HG02884 (cell line): ENCODE data around the gene VOPP1.
"Not testable (repeated sequence)": the region's sequence is repeated elsewhere in the genome, so short reads cannot be mapped to it uniquely, and the experiment has no call there.

ENCODE experiments used
- ATAC-seq: cut with Tn5 transposase; IDR thresholded peaks from one replicate; pipeline ENCODE4 v1.9.1; 2021; ENCODE audit warnings: mild to moderate bottlenecking, moderate library complexity; ENCODE audit not compliant: unreplicated experiment

VOPP1 gene

GRCh38 chr7:55473932-55474331 is 98.4 kb downstream of the VOPP1 start:
- ATAC-seq = no peak

GRCh38 chr7:55472928-55473725 is 99.2 kb downstream of the VOPP1 start:
- ATAC-seq = no peak

GRCh38 chr7:55472406-55472805 is 99.9 kb downstream of the VOPP1 start:
- not testable (repeated sequence) for ATAC-seq

GRCh38 chr7:55471594-55471993 is 100.7 kb downstream of the VOPP1 start:
- not testable (repeated sequence) for ATAC-seq

- ATAC-seq = no peak
Observed at GRCh38 chr7:55470261-55470660, 102.0 kb downstream of the VOPP1 start.

GRCh38 chr7:55469721-55470120 is 102.6 kb downstream of the VOPP1 start:
- ATAC-seq = no peak

- ATAC-seq = no peak
Observed at GRCh38 chr7:55469271-55469681, 103.0 kb downstream of the VOPP1 start.

GRCh38 chr7:55468495-55468894 is 103.8 kb downstream of the VOPP1 start:
- no peak for ATAC-seq

GRCh38 chr7:55467047-55467593 is 105.2 kb downstream of the VOPP1 start:
- ATAC-seq = no peak

GRCh38 chr7:55465691-55466090 is 106.6 kb downstream of the VOPP1 start:
- ATAC-seq = no peak

GRCh38 chr7:55464422-55464821 is 107.9 kb downstream of the VOPP1 start:
- ATAC-seq = no peak

- ATAC-seq = no peak
Observed at GRCh38 chr7:55463686-55464262, 108.5 kb downstream of the VOPP1 start.

GRCh38 chr7:55458351-55458750 is 114.0 kb downstream of the VOPP1 start:
- ATAC-seq = no peak

- ATAC-seq = no peak
Observed at GRCh38 chr7:55457801-55458200, 114.5 kb downstream of the VOPP1 start.

GRCh38 chr7:55452971-55453370 is 119.3 kb downstream of the VOPP1 start:
- ATAC-seq = no peak

GRCh38 chr7:55449992-55450535 is 122.2 kb downstream of the VOPP1 start:
- no peak for ATAC-seq

- ATAC-seq = no peak
Observed at GRCh38 chr7:55449205-55449991, 122.9 kb downstream of the VOPP1 start.

GRCh38 chr7:55448526-55448925 is 123.8 kb downstream of the VOPP1 start:
- no peak for ATAC-seq

GRCh38 chr7:55444786-55445185 is 127.5 kb downstream of the VOPP1 start:
- no peak for ATAC-seq

- ATAC-seq = no peak
Observed at GRCh38 chr7:55441774-55442522, 130.4 kb downstream of the VOPP1 start.
